HepG2 (cell line): ENCODE measurements around the gene HMGCR. TPM values are rescaled to one million over a fixed set of nuclear protein-coding genes. Genes with fewer than 3 reads are reported as not detected.

ENCODE experiments used
- ATF3 ChIP-seq: sonication (generic); formaldehyde crosslinking; IDR thresholded peaks from 2 replicates; pipeline ENCODE4 v1.4.0; 2020; ENCODE audit warnings: missing genetic modification reagents
- CREM ChIP-seq, 2 experiments: sonication (generic) in 1 of 2; formaldehyde crosslinking in 1 of 2; IDR thresholded peaks; 2 replicates each; pipeline versions ENCODE4 v1.4.0 to v1.6.1; 2016 to 2020; ENCODE audit warnings: antibody characterized with exemption in 1 of 2, mild to moderate bottlenecking in 1 of 2, missing genetic modification reagents in 1 of 2
- MTF1 ChIP-seq: sonication (generic); formaldehyde crosslinking; IDR thresholded peaks from 2 replicates; pipeline ENCODE4 v1.5.0; 2020; ENCODE audit warnings: missing genetic modification reagents
- MXD4 ChIP-seq: IDR thresholded peaks from 2 replicates; pipeline ENCODE4 v1.6.1; 2016; ENCODE audit warnings: mild to moderate bottlenecking, missing biosample characterization, missing genetic modification reagents
- RERE ChIP-seq: IDR thresholded peaks from 2 replicates; pipeline ENCODE4 v1.6.1; 2016; ENCODE audit warnings: low read depth, missing genetic modification reagents, missing compliant biosample characterization
- SIX4 ChIP-seq: sonication (generic); formaldehyde crosslinking; IDR thresholded peaks from 2 replicates; pipeline ENCODE4 v1.4.0; 2020; ENCODE audit warnings: missing genetic modification reagents
- ZC3H13 ChIP-seq: sonication (generic); formaldehyde crosslinking; IDR thresholded peaks from 2 replicates; pipeline ENCODE4 v1.8.1; 2023; ENCODE audit warnings: mild to moderate bottlenecking, missing genetic modification reagents, moderate library complexity
- ZNF275 ChIP-seq: sonication (generic); formaldehyde crosslinking; IDR thresholded peaks from 2 replicates; pipeline ENCODE4 v1.8.0; 2022; ENCODE audit warnings: missing genetic modification reagents, mild to moderate bottlenecking, inconsistent platforms, borderline replicate concordance
- ZNF335 ChIP-seq: sonication (generic); formaldehyde crosslinking; IDR thresholded peaks from 2 replicates; pipeline ENCODE4 v1.4.0; 2020; ENCODE audit warnings: missing genetic modification reagents
- ZNF362 ChIP-seq: sonication (generic); formaldehyde crosslinking; IDR thresholded peaks from 2 replicates; pipeline ENCODE4 v1.4.0; 2020; ENCODE audit warnings: missing genetic modification reagents, mild to moderate bottlenecking, borderline replicate concordance
- ZNF616 ChIP-seq: sonication (generic); formaldehyde crosslinking; IDR thresholded peaks from 2 replicates; pipeline ENCODE4 v1.5.0; 2020; ENCODE audit warnings: low read depth, mild to moderate bottlenecking, missing genetic modification reagents
- ZNF646 ChIP-seq: sonication (generic); formaldehyde crosslinking; IDR thresholded peaks from 2 replicates; pipeline ENCODE4 v1.9.0; 2021; ENCODE audit warnings: mild to moderate bottlenecking, missing genetic modification reagents
- ZSCAN22 ChIP-seq: sonication (generic); formaldehyde crosslinking; IDR thresholded peaks from 2 replicates; pipeline ENCODE4 v1.4.0; 2020; ENCODE audit warnings: mild to moderate bottlenecking, missing genetic modification reagents
- polyA plus RNA-seq, 8 experiments: library from polyadenylated mRNA; depleted of rRNA in 3 of 8; stranded (reverse) in 7 of 8; unstranded in 1 of 8; fragments of >200 nt; fragmentation: Illumina TruSeq in 4 of 8; extraction: Trizol in 4 of 8; gene quantifications; 2 replicates each; pipeline versions ENCODE4 v1.2.1 to v1.2.3, GENCODE V29; 2011 to 2016; ENCODE audit warnings: low read depth in 4 of 8, missing spikeins in 1 of 8, mixed read lengths in 1 of 8; ENCODE audit not compliant: insufficient read depth in 1 of 8
- total RNA-seq, 5 experiments: library from RNA; depleted of rRNA; stranded (reverse); fragments of >200 nt; fragmentation: Illumina TruSeq; extraction: Trizol; gene quantifications; 2 replicates each; pipeline ENCODE4 v1.2.3, GENCODE V29; 2016; ENCODE audit warnings: low read depth in 1 of 5

Gene HMGCR
- total and polyA plus RNA-seq, 2 of the 13 experiments (the other 11 are each of a cell fraction or from before 2014, with no cell fraction given) = 43.0 to 144 TPM

GRCh38 chr5:75335952-75336614 is 937 bp upstream of the HMGCR start (continued):
- TF ChIP-seq ZNF275 (CRISPR knock-in tag) (no peak), ZSCAN22 (CRISPR knock-in tag) (no peak), SIX4 (CRISPR knock-in tag) (no peak), ZNF362 (CRISPR knock-in tag) (no peak), ZNF335 (CRISPR knock-in tag) (no peak), ZC3H13 (CRISPR knock-in tag) (no peak), MTF1 (CRISPR knock-in tag) (no peak), RERE (CRISPR knock-in tag) (no peak), MXD4 (CRISPR knock-in tag) (no peak), ATF3 (CRISPR knock-in tag) (no peak), ZNF616 (CRISPR knock-in tag) (no peak), ZNF646 (CRISPR knock-in tag) (no peak), CREM (IDR thresholded peaks at IDR 0.05) (no peak), CREM (CRISPR knock-in tag; IDR thresholded peaks at IDR 0.05) (no peak)
